ENCODE measurements around the gene GNPTG. TPM values are rescaled to one million over a fixed set of nuclear protein-coding genes. Genes with fewer than 3 reads are reported as not detected.

Gene GNPTG
- total and polyA plus RNA-seq, 9 of the 15 experiments (the other 6 are each of a cell fraction or from before 2014, with no cell fraction given): 0.69 to 33.3 (median 13.6) TPM

DNA sequence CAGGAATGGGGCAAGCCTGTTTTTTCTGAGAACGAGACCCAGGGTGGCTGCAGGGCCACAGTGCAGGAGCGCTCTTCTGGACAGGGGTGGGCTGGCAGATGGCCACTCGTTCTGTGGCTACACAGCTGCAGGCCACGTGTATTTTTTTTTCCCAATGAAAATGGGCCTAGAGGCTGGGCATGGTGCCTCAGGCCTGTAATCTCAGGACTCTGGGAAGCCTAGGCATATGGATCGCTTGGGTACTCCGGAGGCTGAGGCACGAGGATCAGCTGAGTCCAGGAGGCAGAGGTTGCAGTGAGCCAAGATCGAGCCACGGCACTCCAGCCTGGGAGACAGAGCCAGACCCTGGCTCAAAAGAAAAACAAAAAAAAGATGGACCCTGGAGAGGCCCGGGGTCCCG, 56.0 kb downstream of the GNPTG start:
- H3K79me2 ChIP-seq (ENCODE audit: control insufficient read depth, insufficient read depth, low read length): peaks cover 3% of the 10 kb centered on the region; the same call in 1 of the 3 replicates
- ChIA-PET CTCF (ENCODE audit: low intra/inter-chr PET ratio) (interaction anchor here (0.6 kb wide), 1 partner anchor 796 kb away, joined by 3 read pairs; no protein-coding TSS in a partner anchor), POLR2A (interaction anchor here (0.6 to 1.9 kb wide), 8 partner anchors 9 to 88 kb away, joined by 3 to 7 read pairs (median 4); partner anchors contain the start of gene UQCC4)
- no peaks in the 10 kb centered on the region for H3K27me3 ChIP-seq (ENCODE audit: control insufficient read depth in 2 of 2, insufficient read depth in 2 of 2, low read length in 2 of 2)
- 0 out of 2 replicates have a peak overlapping the region, but pooled peaks have one; percentile 81 for H2AFZ ChIP-seq (ENCODE audit: low read depth, low read length)
- ATAC-seq: peak; percentile 43
- H3K9me3 ChIP-seq (replicated peaks; ENCODE audit: control insufficient read depth, insufficient read depth, low read depth, low read length): no peaks in the 10 kb centered on the region
- H3K27ac ChIP-seq (ENCODE audit: extremely low read depth, low read depth, low read length): no peak overlapping the region
- no peaks in the 10 kb centered on the region for H3K9me1 ChIP-seq (ENCODE audit: control insufficient read depth, insufficient read depth, low read length)
- FAIRE-seq: no peak
- WGBS (ENCODE audit: insufficient coverage, low coverage, missing lambda C conversion rate): 29% methylated on average over 10 of the region's 11 CpGs
- H3K36me3 ChIP-seq (ENCODE audit: control insufficient read depth, insufficient read depth, low read length): no peaks in the 10 kb centered on the region
- H3K4me2 ChIP-seq (ENCODE audit: insufficient read depth, low read length): peak overlapping the region; percentile 26
- peak overlapping the region; percentile 44 for H3K4me3 ChIP-seq
- intact Hi-C loops (cut with micrococcal nuclease): no loop called here
- H3K9ac ChIP-seq (ENCODE audit: insufficient read depth in 1 of 2, low read depth in 2 of 2, low read length in 2 of 2): peak overlapping the region; percentile 9 to 90; a peak in 3 of 4 replicates
- DNase-seq (ENCODE audit: extremely low read depth in 1 of 4, low spot score in 3 of 4): no peak
- H4K20me1 ChIP-seq (replicated peaks; ENCODE audit: control insufficient read depth, insufficient read depth, low read length): peaks cover 7% of the 10 kb centered on the region; the same call in 1 of the 2 replicates
- peaks cover 4 to 29% of the 10 kb centered on the region in 2 experiments; a peak in 3 of 5 replicates for H3K4me1 ChIP-seq (replicated peaks in 1 of 2; ENCODE audit: control insufficient read depth in 2 of 2, insufficient read depth in 2 of 2, low read length in 2 of 2)
- in situ Hi-C loops (cut with MboI): no loop called here
- no TSS peak for BruUV-seq (replicated peaks)
- no peak for TF ChIP-seq ZNF780A (CRISPR knock-in tag; IDR thresholded peaks at IDR 0.05)
- TF ChIP-seq RBM17 (IDR thresholded peaks at IDR 0.05; ENCODE audit: borderline replicate concordance, low read depth, low read length): no peak
- no peak for TF ChIP-seq EGR1 (conservative IDR thresholded peaks at IDR 0.05)
- no peak for TF ChIP-seq FIP1L1 (IDR thresholded peaks at IDR 0.05; ENCODE audit: low read depth, low read length, poor library complexity, severe bottlenecking)
- no peak for TF ChIP-seq TAL1 (IDR thresholded peaks at IDR 0.05)
- TF ChIP-seq ZNF695 (CRISPR knock-in tag; IDR thresholded peaks at IDR 0.05): no peak
- TF ChIP-seq PML (IDR thresholded peaks at IDR 0.05; ENCODE audit: low read length): no peak
- no peak for TF ChIP-seq ELF1 (tag; IDR thresholded peaks at IDR 0.05)
- no peak for TF ChIP-seq ZNF408 (CRISPR knock-in tag; IDR thresholded peaks at IDR 0.05; ENCODE audit: low read depth)
